ENCODE data around the gene GCNT4. TPM values are rescaled to one million over a fixed set of nuclear protein-coding genes. Genes with fewer than 3 reads are reported as not detected.
"Not testable (repeated sequence)": the region's sequence is repeated elsewhere in the genome, so short reads cannot be mapped to it uniquely, and the experiment has no call there.

Gene GCNT4
- total RNA-seq (10 to 100 TPM in 4 of 5 donors, 1 to 10 TPM in 1; 7.1 to 17.5 (median 11.5) TPM), total RNA-seq (5.9 to 147 (median 56.7) reads per million in 29 experiments)
- total RNA-seq (2013) = 26.8 TPM

DNA sequence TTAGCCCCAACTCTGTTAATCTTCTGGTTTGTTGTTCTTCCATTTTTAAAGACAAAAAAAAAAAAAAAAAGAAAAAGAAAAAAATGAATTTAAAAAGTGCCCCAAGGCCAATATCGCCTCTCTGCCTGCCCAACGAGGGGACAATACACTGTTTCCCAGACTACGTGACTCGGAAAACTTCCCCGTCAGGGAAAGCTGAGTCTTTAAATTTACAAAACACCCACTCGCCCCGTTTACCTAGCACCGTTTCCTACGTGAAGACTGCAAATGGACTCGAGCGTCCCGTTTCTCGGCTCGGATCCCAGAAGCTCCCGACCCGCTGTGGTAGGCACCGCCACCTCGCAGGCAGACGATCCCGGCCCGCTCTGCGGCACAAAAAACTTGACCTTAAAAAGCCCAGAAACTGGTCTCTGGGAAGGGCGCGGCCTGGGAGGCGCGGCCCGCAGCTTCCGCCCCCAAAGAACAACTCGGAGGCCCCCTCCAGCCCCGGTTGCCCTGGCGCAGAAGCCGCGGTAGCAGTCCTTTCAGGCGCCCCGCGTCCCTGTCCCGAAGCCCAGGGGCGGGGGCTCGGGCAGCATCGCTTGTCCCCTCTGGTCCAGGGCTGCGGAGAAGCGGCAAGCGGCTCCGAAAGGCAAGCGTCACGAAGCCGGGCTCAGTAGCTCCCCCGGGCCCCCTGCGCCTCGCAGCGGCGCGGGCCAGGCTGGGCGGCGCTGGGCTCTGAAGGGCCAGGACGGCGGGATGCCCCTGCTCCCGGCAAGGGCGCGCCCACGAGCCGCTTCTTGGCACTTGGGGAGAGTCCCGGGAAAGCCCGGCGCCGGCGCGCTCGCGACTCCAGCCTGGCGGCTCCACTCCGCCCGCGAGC lies at the start of gene GCNT4:
GCNT4 (minus strand) TSS at position 367 of the 862 bp plus-strand sequence. CDS start 22,521 bp downstream, outside the sequence.
- peak in 32 of 35 experiments; percentile 9 to 65 (median 37) for DNase-seq
- Mint-ChIP-seq H3K27me3 (peaks cover 0 to 13% of the 10 kb centered on the region in 2 donors), H3K4me3 (peak within 1 kb of the TSS; percentile 87 to 96 (median 94)), H3K36me3 (no peaks in the 10 kb centered on the region), H3K27ac (peak within 1 kb of the TSS; percentile 91 to 98), H3K9me3 (no peaks in the 10 kb centered on the region), H3K4me1 (peaks cover 79 to 85% (median 83%) of the 10 kb centered on the region in 3 donors)
- peaks cover 0 to 14% of the 10 kb centered on the region in 2 experiments for H3K27me3 ChIP-seq (replicated peaks in 1 of 2; ENCODE audit: control insufficient read depth in 2 of 2, extremely low read depth in 1 of 2, insufficient read depth in 2 of 2, low read length in 1 of 2)
- peak within 1 kb of the TSS; percentile 71 to 97 for H3K4me3 ChIP-seq (ENCODE audit: control insufficient read depth in 1 of 2, extremely low read depth in 1 of 2, low read length in 1 of 2)
- ChIA-PET CTCF (interaction anchor here (0.6 to 1.1 kb wide), 4 partner anchors 28 to 1205 kb away, joined by 3 to 7 read pairs (median 3); partner anchors contain the start of gene ANKRD31 (in 1 of the 2)), POLR2A (interaction anchor here in 1 of 2 donors (0.6 to 0.7 kb wide), 2 partner anchors 180 to 284 kb away, joined by 3 read pairs; partner anchors contain the start of gene HMGCR)
- no peaks in the 10 kb centered on the region for H3K36me3 ChIP-seq (ENCODE audit: control insufficient read depth in 2 of 2, extremely low read depth in 1 of 2, insufficient read depth in 1 of 2, low read length in 1 of 2)
- H3K27ac ChIP-seq (ENCODE audit: low read length) = peak within 1 kb of the TSS; percentile 80
- peaks cover 53 to 75% of the 10 kb centered on the region in 2 experiments for H3K4me1 ChIP-seq (ENCODE audit: control insufficient read depth in 1 of 2, extremely low read depth in 1 of 2, insufficient read depth in 2 of 2, low read length in 2 of 2)
- 2% methylated on average over 73 of the region's 74 CpGs for WGBS (ENCODE audit: insufficient coverage)
- H3K9me3 ChIP-seq = no peaks in the 10 kb centered on the region
- ATAC-seq (replicated peaks in 1 of 4) = peak; percentile 31 to 38 (median 34)

- Mint-ChIP-seq H3K4me1 (peaks cover 7 to 13% (median 13%) of the 10 kb centered on the region in 3 donors), H3K27ac (peak overlapping the region in 1 of 2 donors; percentile 3)
- DNase-seq; H3K4me3 ChIP-seq (ENCODE audit: control insufficient read depth in 1 of 2, extremely low read depth in 1 of 2, low read length in 1 of 2); H3K9me3 ChIP-seq; H3K27me3 Mint-ChIP-seq; ATAC-seq (replicated peaks in 1 of 4); H3K9me3 Mint-ChIP-seq; H3K4me3 Mint-ChIP-seq; H3K4me1 ChIP-seq (ENCODE audit: control insufficient read depth in 1 of 2, extremely low read depth in 1 of 2, insufficient read depth in 2 of 2, low read length in 2 of 2); H3K27me3 ChIP-seq (replicated peaks in 1 of 2; ENCODE audit: control insufficient read depth in 2 of 2, extremely low read depth in 1 of 2, insufficient read depth in 2 of 2, low read length in 1 of 2); H3K36me3 ChIP-seq (ENCODE audit: control insufficient read depth in 2 of 2, extremely low read depth in 1 of 2, insufficient read depth in 1 of 2, low read length in 1 of 2); CTCF ChIA-PET; H3K27ac ChIP-seq (ENCODE audit: low read length); H3K36me3 Mint-ChIP-seq: not testable (repeated sequence)
- POLR2A ChIA-PET = interaction anchor here (0.5 to 0.7 kb wide), 2 partner anchors 13 to 127 kb away, joined by 3 to 5 read pairs; no protein-coding TSS in a partner anchor
- WGBS (ENCODE audit: insufficient coverage) = 100% methylated on average over 1 of the region's 3 CpGs
These were observed 43.6 kb upstream of the GCNT4 start for GRCh38 chr5:75095956-75096355.

- peaks cover 0 to 2% of the 10 kb centered on the region in 2 experiments for H3K27me3 ChIP-seq (replicated peaks in 1 of 2; ENCODE audit: control insufficient read depth in 2 of 2, extremely low read depth in 1 of 2, insufficient read depth in 2 of 2, low read length in 1 of 2)
- no peak overlapping the region for H3K4me3 ChIP-seq (ENCODE audit: control insufficient read depth in 1 of 2, extremely low read depth in 1 of 2, low read length in 1 of 2)
- no peak overlapping the region for H3K27ac Mint-ChIP-seq
- H3K9me3 ChIP-seq = no peaks in the 10 kb centered on the region
- DNase-seq = no peak
- no peaks in the 10 kb centered on the region for H3K36me3 ChIP-seq (ENCODE audit: control insufficient read depth in 2 of 2, extremely low read depth in 1 of 2, insufficient read depth in 1 of 2, low read length in 1 of 2)
- H3K9me3 Mint-ChIP-seq = no peaks in the 10 kb centered on the region
- no peaks in the 10 kb centered on the region for H3K27me3 Mint-ChIP-seq
- POLR2A ChIA-PET = no interaction called here
- H3K4me1 ChIP-seq (ENCODE audit: control insufficient read depth in 1 of 2, extremely low read depth in 1 of 2, insufficient read depth in 2 of 2, low read length in 2 of 2) = peaks cover 0 to 8% of the 10 kb centered on the region in 2 experiments
- H3K4me1 Mint-ChIP-seq = peaks cover 23 to 40% (median 31%) of the 10 kb centered on the region in 3 donors
- no peak overlapping the region for H3K4me3 Mint-ChIP-seq
- H3K27ac ChIP-seq (ENCODE audit: low read length) = no peak overlapping the region
- ATAC-seq (replicated peaks in 1 of 4) = no peak
- H3K36me3 Mint-ChIP-seq = no peaks in the 10 kb centered on the region
- CTCF ChIA-PET = interaction anchor here in 1 of 2 donors (0.9 to 1.1 kb wide), 2 partner anchors 38 to 41 kb away, joined by 3 read pairs; no protein-coding TSS in a partner anchor
- no CpG with 5 or more reads among the region's 3 CpGs for WGBS (ENCODE audit: insufficient coverage)
These were observed 39.2 kb upstream of the GCNT4 start for GRCh38 chr5:75091597-75091996.

- DNase-seq (no peak), ATAC-seq (replicated peaks in 1 of 4) (no peak)
- Mint-ChIP-seq H3K9me3 (no peaks in the 10 kb centered on the region), H3K4me3 (no peak overlapping the region), H3K27ac (no peak overlapping the region), H3K4me1 (peaks cover 15 to 38% (median 21%) of the 10 kb centered on the region in 3 donors), H3K27me3 (no peaks in the 10 kb centered on the region), H3K36me3 (no peaks in the 10 kb centered on the region)
- Histone ChIP-seq H3K36me3 (ENCODE audit: control insufficient read depth in 2 of 2, extremely low read depth in 1 of 2, insufficient read depth in 1 of 2, low read length in 1 of 2) (no peaks in the 10 kb centered on the region), H3K27me3 (replicated peaks in 1 of 2; ENCODE audit: control insufficient read depth in 2 of 2, extremely low read depth in 1 of 2, insufficient read depth in 2 of 2, low read length in 1 of 2) (peaks cover 0 to 2% of the 10 kb centered on the region in 2 experiments), H3K27ac (ENCODE audit: low read length) (no peak overlapping the region), H3K4me3 (ENCODE audit: control insufficient read depth in 1 of 2, extremely low read depth in 1 of 2, low read length in 1 of 2) (no peak overlapping the region), H3K4me1 (ENCODE audit: control insufficient read depth in 1 of 2, extremely low read depth in 1 of 2, insufficient read depth in 2 of 2, low read length in 2 of 2) (peaks cover 0 to 8% of the 10 kb centered on the region in 2 experiments), H3K9me3 (no peaks in the 10 kb centered on the region)
- no CpG with 5 or more reads among the region's 1 CpG for WGBS (ENCODE audit: insufficient coverage)
- CTCF ChIA-PET = interaction anchor here in 1 of 2 donors (0.9 kb wide), 1 partner anchor 36 kb away, joined by 3 read pairs; no protein-coding TSS in a partner anchor
- POLR2A ChIA-PET = interaction anchor here in 1 of 2 donors (0.5 to 1.3 kb wide), 2 partner anchors 29 to 158 kb away, joined by 3 read pairs; no protein-coding TSS in a partner anchor
These were observed 37.3 kb upstream of the GCNT4 start for GRCh38 chr5:75089662-75090061.

DNA sequence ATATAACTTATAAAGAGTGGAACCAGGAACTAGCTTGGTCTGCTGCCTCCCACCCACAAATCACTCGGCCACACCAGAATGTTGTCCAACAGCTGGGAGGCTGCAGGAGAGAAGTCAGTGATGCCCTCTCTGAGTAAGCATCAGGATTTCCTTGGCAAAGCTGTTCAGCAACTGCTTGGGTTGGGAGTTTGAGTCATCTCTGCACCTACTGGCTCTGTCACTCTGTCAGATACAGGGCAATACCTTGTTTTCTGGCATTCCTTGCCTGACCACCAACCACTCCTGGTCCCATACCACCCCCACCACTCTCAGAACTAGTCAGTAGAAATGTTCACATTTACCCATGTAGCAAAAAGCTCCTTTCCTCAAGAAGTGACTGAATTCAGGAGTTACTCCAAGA lies 36.8 kb upstream of the GCNT4 start:
- Mint-ChIP-seq H3K27ac (no peak overlapping the region), H3K4me1 (peaks cover 15 to 34% (median 17%) of the 10 kb centered on the region in 3 donors), H3K36me3 (no peaks in the 10 kb centered on the region), H3K27me3 (no peaks in the 10 kb centered on the region), H3K9me3 (no peaks in the 10 kb centered on the region), H3K4me3 (no peak overlapping the region)
- WGBS (ENCODE audit: insufficient coverage) = no CpG with 5 or more reads among the region's 1 CpG
- no peak for DNase-seq
- no peak for ATAC-seq (replicated peaks in 1 of 4)
- ChIA-PET CTCF (interaction anchor here in 1 of 2 donors (0.9 kb wide), 1 partner anchor 35 kb away, joined by 3 read pairs; no protein-coding TSS in a partner anchor), POLR2A (interaction anchor here in 1 of 2 donors (1.3 kb wide), 1 partner anchor 28 kb away, joined by 3 read pairs; no protein-coding TSS in a partner anchor)
- Histone ChIP-seq H3K9me3 (no peaks in the 10 kb centered on the region), H3K36me3 (ENCODE audit: control insufficient read depth in 2 of 2, extremely low read depth in 1 of 2, insufficient read depth in 1 of 2, low read length in 1 of 2) (no peaks in the 10 kb centered on the region), H3K4me3 (ENCODE audit: control insufficient read depth in 1 of 2, extremely low read depth in 1 of 2, low read length in 1 of 2) (no peak overlapping the region), H3K27ac (ENCODE audit: low read length) (no peak overlapping the region), H3K4me1 (ENCODE audit: control insufficient read depth in 1 of 2, extremely low read depth in 1 of 2, insufficient read depth in 2 of 2, low read length in 2 of 2) (peaks cover 0 to 8% of the 10 kb centered on the region in 2 experiments), H3K27me3 (replicated peaks in 1 of 2; ENCODE audit: control insufficient read depth in 2 of 2, extremely low read depth in 1 of 2, insufficient read depth in 2 of 2, low read length in 1 of 2) (peaks cover 0 to 2% of the 10 kb centered on the region in 2 experiments)

- whole genome bisulfite sequencing (ENCODE audit: insufficient coverage) = no CpG with 5 or more reads among the region's 3 CpGs
- Histone ChIP-seq H3K36me3 (ENCODE audit: control insufficient read depth in 2 of 2, extremely low read depth in 1 of 2, insufficient read depth in 1 of 2, low read length in 1 of 2) (no peaks in the 10 kb centered on the region), H3K4me3 (ENCODE audit: control insufficient read depth in 1 of 2, extremely low read depth in 1 of 2, low read length in 1 of 2) (no peak overlapping the region), H3K4me1 (ENCODE audit: control insufficient read depth in 1 of 2, extremely low read depth in 1 of 2, insufficient read depth in 2 of 2, low read length in 2 of 2) (peaks cover 0 to 8% of the 10 kb centered on the region in 2 experiments), H3K27me3 (replicated peaks in 1 of 2; ENCODE audit: control insufficient read depth in 2 of 2, extremely low read depth in 1 of 2, insufficient read depth in 2 of 2, low read length in 1 of 2) (peaks cover 0 to 2% of the 10 kb centered on the region in 2 experiments), H3K27ac (ENCODE audit: low read length) (no peak overlapping the region), H3K9me3 (no peaks in the 10 kb centered on the region)
- no peak overlapping the region for H3K4me3 Mint-ChIP-seq
- no peaks in the 10 kb centered on the region for H3K9me3 Mint-ChIP-seq
- ATAC-seq (replicated peaks in 1 of 4) = no peak
- DNase-seq = no peak
- no peaks in the 10 kb centered on the region for H3K36me3 Mint-ChIP-seq
- peaks cover 15 to 34% (median 17%) of the 10 kb centered on the region in 3 donors for H3K4me1 Mint-ChIP-seq
- H3K27me3 Mint-ChIP-seq = no peaks in the 10 kb centered on the region
- no peak overlapping the region for H3K27ac Mint-ChIP-seq
- ChIA-PET POLR2A (interaction anchor here in 1 of 2 donors (1.3 kb wide), 1 partner anchor 28 kb away, joined by 3 read pairs; no protein-coding TSS in a partner anchor), CTCF (no interaction called here)
These were observed 36.3 kb upstream of the GCNT4 start for GRCh38 chr5:75088648-75089047.

Data from T-cell (primary cell).